CD4-positive, alpha-beta T cell treated with Interleukin-10 for 1 hour (primary cell): Measurements from ENCODE around the gene APLP1.
"Not testable (repeated sequence)": the region's sequence is repeated elsewhere in the genome, so short reads cannot be mapped to it uniquely, and the experiment has no call there.

Experiments used
- DNase-seq: peaks from one replicate; pipeline ENCODE4 v3.0.0-alpha.2; 2020

Gene APLP1

GRCh38 chr19:35853038-35853756 lies 15.2 kb upstream of the APLP1 start:
- DNase-seq, result no peak

GRCh38 chr19:35856546-35857149 lies 11.7 kb upstream of the APLP1 start, which contains the start of gene KIRREL2:
KIRREL2 (plus strand) TSS chr19:35856911; CDS start chr19:35857120, 209 bp downstream.
- peak; percentile 25 for DNase-seq

- DNase-seq, result no peak
Observed at GRCh38 chr19:35858311-35858710, 10.1 kb upstream of the APLP1 start.

- no peak for DNase-seq
Observed at GRCh38 chr19:35859414-35859813, 9.0 kb upstream of the APLP1 start.

GRCh38 chr19:35860436-35860817 lies 7.9 kb upstream of the APLP1 start:
- DNase-seq, result no peak

- no peak for DNase-seq
Observed at GRCh38 chr19:35860818-35861639, 7.3 kb upstream of the APLP1 start.

GRCh38 chr19:35861640-35862160 lies 6.7 kb upstream of the APLP1 start:
- DNase-seq, result no peak

GRCh38 chr19:35862528-35862927 lies 5.8 kb upstream of the APLP1 start:
- DNase-seq, result no peak

- DNase-seq, result no peak
Observed at GRCh38 chr19:35863018-35863417, 5.4 kb upstream of the APLP1 start.

GRCh38 chr19:35868823-35869326 lies 501 bp downstream of the APLP1 start:
- no peak for DNase-seq

- DNase-seq, result peak; percentile 86
Observed at GRCh38 chr19:35869327-35870123, 1.2 kb downstream of the APLP1 start.

- not testable (repeated sequence) for DNase-seq
Observed at GRCh38 chr19:35870124-35870736, 1.9 kb downstream of the APLP1 start.

GRCh38 chr19:35870798-35871197 lies 2.4 kb downstream of the APLP1 start:
- DNase-seq, result no peak

- DNase-seq, result no peak
Observed at GRCh38 chr19:35871611-35872010, 3.2 kb downstream of the APLP1 start.

- no peak for DNase-seq
Observed at GRCh38 chr19:35872180-35872579, 3.8 kb downstream of the APLP1 start.

GRCh38 chr19:35874392-35874930 lies 6.1 kb downstream of the APLP1 start:
- DNase-seq, result no peak

- DNase-seq, result no peak
Observed at GRCh38 chr19:35879068-35879467, 10.7 kb downstream of the APLP1 start.

- DNase-seq, result peak; percentile 75
Observed at GRCh38 chr19:35879770-35880317, 11.5 kb downstream of the APLP1 start.

- DNase-seq, result peak; percentile 85
Observed at GRCh38 chr19:35882114-35882832, 13.9 kb downstream of the APLP1 start.

- no peak for DNase-seq
Observed at GRCh38 chr19:35883882-35884281, 15.5 kb downstream of the APLP1 start.
